HG03565 (cell line): ENCODE measurements around the gene ENOX1.
A peak's percentile ranks its signal among the peaks of the same experiment; 100 is the strongest.

Experiments
- ATAC-seq: cut with Tn5 transposase; IDR thresholded peaks from one replicate; pipeline ENCODE4 v1.9.1; 2021; ENCODE audit warnings: mild to moderate bottlenecking, moderate library complexity; ENCODE audit not compliant: unreplicated experiment

The ENOX1 gene

DNA sequence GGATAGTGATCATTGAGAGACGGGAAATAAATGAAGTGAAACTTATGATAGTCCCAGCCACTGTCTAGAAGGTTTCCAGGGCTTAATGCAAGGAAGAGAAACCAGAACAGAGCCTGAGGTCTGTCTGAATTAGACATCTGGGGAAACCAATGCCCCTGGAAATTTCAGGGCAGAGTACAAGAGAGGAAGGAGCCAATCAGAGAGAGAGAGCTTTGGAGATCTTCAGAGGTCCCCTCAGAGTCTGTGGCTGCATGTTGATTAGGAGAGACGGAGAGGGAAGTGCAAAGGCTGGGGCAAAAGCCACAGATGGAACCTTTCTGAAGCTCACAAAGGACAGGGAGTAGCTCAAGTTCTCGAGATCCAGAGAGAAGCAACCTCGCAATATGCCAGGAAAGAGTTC, 385.4 kb downstream of the ENOX1 start:
- ATAC-seq: no peak

DNA sequence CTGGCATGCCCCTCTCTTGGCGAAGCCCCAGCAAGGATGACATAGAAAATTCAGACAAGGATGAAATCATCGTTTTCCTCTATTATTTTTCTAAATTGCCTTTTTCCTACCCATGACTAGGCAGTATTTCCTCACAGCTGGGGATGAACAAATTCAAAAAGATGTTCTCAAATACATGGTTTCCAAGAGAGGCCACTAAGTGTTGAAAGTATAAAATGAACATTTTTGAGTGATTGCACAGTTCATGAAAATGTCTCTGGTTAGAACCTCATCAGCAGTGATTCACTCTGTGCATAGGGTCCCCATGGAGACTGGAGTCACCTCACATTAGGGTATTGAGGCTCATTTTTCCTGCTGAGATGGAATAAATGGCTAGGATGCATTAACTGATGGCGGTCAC, 389.7 kb downstream of the ENOX1 start:
- ATAC-seq: no peak

DNA sequence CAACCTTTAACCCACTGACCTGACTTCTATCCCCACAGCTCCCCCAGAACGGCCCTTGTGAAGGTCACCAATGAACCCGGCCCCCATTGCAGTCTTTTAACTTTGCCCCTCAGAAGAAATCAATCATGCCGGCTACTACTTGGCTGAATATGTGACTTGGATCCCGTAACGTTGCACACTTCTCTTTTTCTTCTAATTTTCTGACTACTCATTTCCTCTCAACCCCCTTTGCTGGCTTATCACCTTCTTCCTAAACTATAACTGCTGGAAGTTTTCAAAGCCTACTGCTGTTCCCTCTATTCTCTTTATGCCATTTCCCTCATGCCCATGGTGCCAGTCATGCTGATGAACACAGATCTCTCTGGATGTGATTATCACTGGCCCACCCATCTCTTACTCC, 395.7 kb downstream of the ENOX1 start:
- ATAC-seq: no peak

DNA sequence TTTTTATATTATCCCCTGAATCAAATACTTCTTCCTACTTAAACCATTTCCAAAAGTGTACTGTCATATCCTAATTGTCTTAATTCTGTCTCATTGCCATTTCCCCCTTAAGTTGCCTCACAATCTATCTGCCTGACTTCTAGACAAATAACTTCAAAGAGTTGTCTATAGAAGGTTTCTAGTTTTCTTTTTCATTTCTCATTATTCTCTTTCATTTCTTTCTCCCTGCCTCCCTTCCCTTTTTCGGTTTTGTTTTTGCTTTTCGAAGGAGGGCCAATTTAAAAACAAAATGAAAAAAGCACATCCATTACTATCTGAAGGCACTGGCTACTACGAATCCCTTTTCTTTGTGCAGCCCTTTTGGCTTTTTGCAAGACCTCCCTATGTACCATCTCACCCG, 396.2 kb downstream of the ENOX1 start:
- ATAC-seq: peak; percentile 40

GRCh38 chr13:43389983-43390382, 396.8 kb downstream of the ENOX1 start:
- no peak for ATAC-seq

DNA sequence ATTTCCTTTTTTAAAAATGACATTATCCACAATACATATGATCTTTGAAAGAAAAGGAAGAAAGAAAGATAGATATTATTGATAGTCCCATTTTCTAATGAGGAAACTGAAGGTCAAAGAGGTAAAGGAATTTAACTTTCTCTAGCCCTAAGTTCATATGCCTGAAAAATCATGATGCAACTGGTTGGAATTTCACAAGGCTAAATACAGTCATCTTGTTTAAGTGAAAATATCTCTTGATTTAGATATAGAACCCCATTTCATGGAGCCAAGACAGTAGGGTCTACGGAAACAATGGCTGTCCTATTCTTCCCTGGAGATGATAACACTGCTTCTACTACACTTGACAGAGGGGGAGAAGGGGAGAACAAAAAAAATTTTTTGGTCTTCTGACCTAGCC, 397.2 kb downstream of the ENOX1 start:
- ATAC-seq: no peak

DNA sequence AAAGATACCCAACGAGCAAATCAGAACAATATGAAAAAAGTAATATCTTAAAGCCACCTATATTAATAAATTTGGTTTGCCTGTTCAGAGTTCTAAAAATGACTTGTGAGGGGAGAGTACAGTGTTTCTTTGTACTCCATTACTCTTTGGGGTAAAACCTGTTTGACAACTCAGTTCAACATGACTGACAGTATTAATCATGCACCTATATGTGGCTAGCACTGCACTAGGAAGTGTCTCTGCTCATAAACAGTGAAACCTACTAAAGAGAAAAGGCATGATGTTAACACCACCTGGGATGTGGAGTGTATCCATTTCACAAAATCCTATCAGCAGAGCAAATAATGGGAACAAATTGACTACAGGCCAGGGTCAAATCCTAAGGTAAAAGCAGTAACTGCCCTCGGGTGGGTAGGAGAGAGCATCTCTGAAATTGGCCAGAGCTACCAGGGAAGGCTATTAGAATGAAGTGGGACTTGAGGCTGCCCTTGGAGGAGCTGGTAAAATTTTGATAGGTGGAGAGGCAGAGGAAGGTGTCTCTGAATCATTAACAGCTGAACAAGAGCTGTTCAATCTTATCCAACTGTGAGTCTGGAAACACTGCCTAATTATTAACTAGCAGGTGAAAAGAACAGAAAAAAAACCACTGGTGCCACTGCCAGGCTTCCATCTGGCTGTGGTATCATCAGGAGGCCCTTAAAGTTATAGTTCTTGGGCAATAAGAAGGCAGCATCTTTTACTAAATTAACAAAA, 398.3 kb downstream of the ENOX1 start:
- no peak for ATAC-seq

- ATAC-seq: no peak
Observed at GRCh38 chr13:43387880-43388279, 398.9 kb downstream of the ENOX1 start.

DNA sequence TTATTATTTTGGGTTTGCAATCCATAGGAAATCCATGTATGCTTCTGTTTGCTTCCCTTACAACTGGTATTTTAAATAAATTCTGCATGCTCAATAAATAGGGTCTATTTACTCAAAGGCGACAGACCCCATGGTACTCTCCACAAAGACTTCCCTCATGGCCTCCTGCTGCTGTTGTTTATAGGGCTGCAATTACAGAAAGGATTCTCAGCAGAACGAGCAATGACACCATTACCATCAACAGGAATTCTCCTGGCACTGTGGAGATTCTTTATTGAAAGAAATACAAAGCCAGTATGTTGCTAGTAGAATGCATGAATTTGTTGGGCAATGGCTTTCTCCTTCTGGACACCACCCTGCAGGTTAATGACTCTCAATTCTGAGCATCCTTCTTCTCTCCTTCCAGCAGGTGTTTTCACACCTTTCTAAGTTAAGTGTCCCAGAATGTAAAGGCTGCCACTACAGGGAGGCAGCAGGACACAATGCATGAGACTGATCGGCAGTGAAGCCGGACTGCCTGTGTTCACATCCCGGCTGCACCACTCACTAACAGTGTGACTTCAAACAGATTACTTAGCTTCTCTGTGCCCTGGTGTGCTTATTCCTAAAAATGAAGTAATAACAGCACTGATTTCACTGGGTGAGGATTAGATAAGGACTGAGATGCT, 403.1 kb downstream of the ENOX1 start:
- ATAC-seq: no peak

GRCh38 chr13:43379738-43380137, 407.0 kb downstream of the ENOX1 start:
- no peak for ATAC-seq

DNA sequence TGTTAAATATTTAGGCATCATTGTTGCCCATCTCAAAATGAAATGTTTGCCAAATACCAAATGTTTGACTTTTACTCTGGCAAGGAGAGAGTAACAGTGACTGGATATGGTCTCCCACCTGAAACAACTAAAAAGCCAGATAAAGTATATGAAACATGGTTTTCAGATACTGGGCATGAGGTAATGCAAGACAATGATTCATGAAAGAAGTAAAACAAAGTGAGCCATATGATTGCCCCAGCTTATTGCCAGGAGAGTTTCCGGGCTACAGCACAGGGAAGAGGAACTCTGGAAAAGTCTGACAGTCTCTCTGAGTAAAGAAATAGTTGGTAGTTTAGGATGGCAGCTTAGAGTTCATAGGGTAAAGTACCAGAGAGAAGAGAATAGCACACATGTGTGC, 408.8 kb downstream of the ENOX1 start:
- no peak for ATAC-seq

- ATAC-seq: no peak
Observed at GRCh38 chr13:43377149-43377548, 409.6 kb downstream of the ENOX1 start.

DNA sequence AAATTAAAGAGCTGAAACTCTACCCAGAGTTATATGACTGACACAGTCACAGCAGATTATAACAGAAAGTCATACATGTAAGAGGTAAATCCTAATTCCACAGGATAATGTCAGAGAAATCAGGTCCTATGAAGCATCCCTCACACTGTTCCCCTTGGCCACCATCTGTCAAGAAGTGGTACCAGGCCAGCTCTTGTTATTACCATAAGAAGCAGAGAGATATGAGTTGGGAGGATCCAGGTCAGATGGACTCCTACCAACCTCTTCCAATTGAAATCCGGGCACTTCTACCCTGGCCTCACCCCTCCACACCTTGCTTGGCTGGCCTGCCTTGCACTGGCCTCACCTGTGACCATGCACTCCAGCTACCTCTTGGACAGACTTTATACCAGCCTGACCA, 410.2 kb downstream of the ENOX1 start:
- no peak for ATAC-seq

DNA sequence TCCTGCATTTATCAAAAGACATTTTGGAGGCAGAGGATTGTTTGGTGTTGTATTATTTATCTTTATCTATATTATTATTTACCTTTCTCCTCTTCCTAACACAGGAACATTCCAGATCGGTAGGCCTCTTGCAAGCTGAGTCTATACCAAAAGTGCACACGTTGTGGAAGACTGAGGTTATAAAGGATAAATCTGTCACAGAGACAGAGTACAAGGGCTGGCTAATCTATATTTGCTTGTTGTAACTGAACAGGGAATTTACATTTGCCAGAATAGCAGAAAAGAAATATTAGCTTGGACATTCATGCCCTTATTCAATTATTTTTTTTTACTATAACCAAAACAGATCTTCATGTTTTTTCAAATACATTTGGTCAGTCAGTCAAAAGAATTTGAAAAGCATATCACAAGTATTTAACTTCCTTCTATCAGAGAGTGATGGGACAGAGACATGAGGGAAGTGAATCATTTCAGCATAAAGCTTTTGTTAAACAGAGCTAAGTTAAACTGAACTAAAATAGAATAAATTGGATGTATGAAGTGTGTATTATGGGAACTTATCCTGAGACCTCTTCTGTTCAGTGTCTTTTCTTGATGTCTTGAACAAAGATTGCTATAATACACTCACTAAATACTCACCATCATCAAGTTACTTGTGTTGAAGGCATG, 410.8 kb downstream of the ENOX1 start:
- ATAC-seq: no peak

GRCh38 chr13:43374621-43375020, 412.2 kb downstream of the ENOX1 start:
- no peak for ATAC-seq

GRCh38 chr13:43373400-43373799, 413.4 kb downstream of the ENOX1 start:
- no peak for ATAC-seq

GRCh38 chr13:43370842-43371241, 415.9 kb downstream of the ENOX1 start:
- no peak for ATAC-seq

DNA sequence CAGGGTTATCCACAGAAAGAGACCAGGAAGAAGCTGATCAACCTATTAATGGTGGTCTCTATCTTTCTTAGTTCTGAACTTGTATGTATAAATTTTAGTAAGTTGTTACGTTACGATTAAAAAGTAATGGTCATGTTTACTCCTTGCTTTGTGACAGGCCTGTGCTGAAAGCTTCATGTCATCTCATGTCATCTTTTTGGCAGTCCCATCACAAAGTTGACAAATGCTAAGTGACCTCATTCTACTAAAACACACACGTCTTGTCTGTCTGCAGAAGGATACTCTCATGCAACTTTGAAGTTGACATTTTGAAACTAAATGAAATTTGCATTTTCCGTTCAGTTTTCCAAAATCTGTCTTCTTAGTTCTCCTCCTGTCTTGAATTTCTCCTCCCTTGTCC, 417.5 kb downstream of the ENOX1 start:
- ATAC-seq: no peak

GRCh38 chr13:43368003-43368402, 418.8 kb downstream of the ENOX1 start:
- ATAC-seq: peak; percentile 68

- ATAC-seq: no peak
Observed at GRCh38 chr13:43365039-43365344, 421.8 kb downstream of the ENOX1 start.

GRCh38 chr13:43364210-43365038, 422.3 kb downstream of the ENOX1 start:
- no peak for ATAC-seq
